ENCODE data around the gene IGF2R.

DNA sequence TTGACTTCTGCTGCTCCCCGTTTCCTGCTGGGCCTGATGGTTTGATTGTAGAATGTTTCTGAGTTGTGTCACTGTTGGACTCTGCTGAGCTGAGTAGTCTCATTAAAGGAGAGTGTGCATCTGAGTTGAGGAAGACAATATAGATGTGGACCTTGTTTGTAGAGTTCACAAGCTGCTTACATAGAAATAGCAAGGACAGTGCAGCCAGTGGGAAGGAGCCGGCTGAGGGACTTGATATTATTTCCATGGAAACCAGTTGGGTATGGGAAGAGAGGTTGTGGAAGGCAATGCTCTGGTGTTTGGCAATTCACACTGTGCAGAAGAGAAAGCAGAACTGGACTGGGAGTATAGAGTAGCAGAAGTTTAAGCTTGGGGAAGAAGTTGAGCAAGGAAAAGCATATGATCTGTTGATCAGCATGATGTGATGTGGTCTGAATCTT lies 14.8 kb downstream of the IGF2R start:
- no peak for TF ChIP-seq POLR2AphosphoS5 (IDR thresholded peaks at IDR 0.05)
- TF ChIP-seq, protein P1, sequence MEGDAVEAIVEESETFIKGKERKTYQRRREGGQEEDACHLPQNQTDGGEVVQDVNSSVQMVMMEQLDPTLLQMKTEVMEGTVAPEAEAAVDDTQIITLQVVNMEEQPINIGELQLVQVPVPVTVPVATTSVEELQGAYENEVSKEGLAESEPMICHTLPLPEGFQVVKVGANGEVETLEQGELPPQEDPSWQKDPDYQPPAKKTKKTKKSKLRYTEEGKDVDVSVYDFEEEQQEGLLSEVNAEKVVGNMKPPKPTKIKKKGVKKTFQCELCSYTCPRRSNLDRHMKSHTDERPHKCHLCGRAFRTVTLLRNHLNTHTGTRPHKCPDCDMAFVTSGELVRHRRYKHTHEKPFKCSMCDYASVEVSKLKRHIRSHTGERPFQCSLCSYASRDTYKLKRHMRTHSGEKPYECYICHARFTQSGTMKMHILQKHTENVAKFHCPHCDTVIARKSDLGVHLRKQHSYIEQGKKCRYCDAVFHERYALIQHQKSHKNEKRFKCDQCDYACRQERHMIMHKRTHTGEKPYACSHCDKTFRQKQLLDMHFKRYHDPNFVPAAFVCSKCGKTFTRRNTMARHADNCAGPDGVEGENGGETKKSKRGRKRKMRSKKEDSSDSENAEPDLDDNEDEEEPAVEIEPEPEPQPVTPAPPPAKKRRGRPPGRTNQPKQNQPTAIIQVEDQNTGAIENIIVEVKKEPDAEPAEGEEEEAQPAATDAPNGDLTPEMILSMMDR (IDR thresholded peaks at IDR 0.05), result no peak
- no peak for TF ChIP-seq POLR2A (IDR thresholded peaks at IDR 0.05)
